Kidney epithelial cell (primary cell): ENCODE measurements around the gene CALML4. TPM values are rescaled to one million over a fixed set of nuclear protein-coding genes. Genes with fewer than 3 reads are reported as not detected.

ENCODE experiments used
- DNase-seq: peaks from one replicate; pipeline ENCODE4 v3.0.0-alpha.2; 2010; ENCODE audit warnings: low read depth
- H3K27me3 ChIP-seq: 2 replicates; pipeline ENCODE4 v1.6.0; 2011; ENCODE audit warnings: low read length; ENCODE audit not compliant: control insufficient read depth, insufficient read depth
- H3K36me3 ChIP-seq: 2 replicates; pipeline ENCODE4 v1.5.1; 2011; ENCODE audit warnings: low read length; ENCODE audit not compliant: control insufficient read depth, insufficient read depth
- H3K4me3 ChIP-seq: 2 replicates; pipeline ENCODE4 v1.5.1; 2011; ENCODE audit warnings: low read depth, mild to moderate bottlenecking, control low read depth, low read length
- CTCF ChIP-seq: IDR thresholded peaks from 2 replicates; pipeline ENCODE4 v1.5.1; 2011; ENCODE audit warnings: mild to moderate bottlenecking, moderate library complexity, low read length, control low read depth, inconsistent platforms; ENCODE audit not compliant: insufficient read depth, poor library complexity, severe bottlenecking
- total RNA-seq: library from RNA; depleted of rRNA; stranded (reverse); fragments of >200 nt; gene quantifications from 2 replicates; pipeline ENCODE4 v1.2.3, GENCODE V29; 2015

The CALML4 gene
- total RNA-seq, 1 donor from 2014 or later = 2.4 TPM

GRCh38 chr15:68201879-68202261 is 3.3 kb downstream of the CALML4 start:
- no peak for DNase-seq
- no peaks in the 10 kb centered on the region for H3K27me3 ChIP-seq
- no peak overlapping the region for H3K4me3 ChIP-seq
- H3K36me3 ChIP-seq = no peaks in the 10 kb centered on the region
- TF ChIP-seq CTCF = no peak

GRCh38 chr15:68201153-68201878 is 3.8 kb downstream of the CALML4 start:
- Histone ChIP-seq H3K36me3 (no peaks in the 10 kb centered on the region), H3K4me3 (no peak overlapping the region), H3K27me3 (no peaks in the 10 kb centered on the region)
- no peak for TF ChIP-seq CTCF
- DNase-seq = no peak

GRCh38 chr15:68200016-68200861 is 4.9 kb downstream of the CALML4 start:
- Histone ChIP-seq H3K4me3 (no peak overlapping the region), H3K36me3 (no peaks in the 10 kb centered on the region), H3K27me3 (no peaks in the 10 kb centered on the region)
- no peak for TF ChIP-seq CTCF
- no peak for DNase-seq

GRCh38 chr15:68199340-68199739 is 5.8 kb downstream of the CALML4 start:
- DNase-seq = no peak
- Histone ChIP-seq H3K4me3 (no peak overlapping the region), H3K36me3 (no peaks in the 10 kb centered on the region), H3K27me3 (no peaks in the 10 kb centered on the region)
- TF ChIP-seq CTCF = no peak

- no peak for DNase-seq
- TF ChIP-seq CTCF = no peak
- Histone ChIP-seq H3K4me3 (no peak overlapping the region), H3K27me3 (no peaks in the 10 kb centered on the region), H3K36me3 (peaks cover 1% of the 10 kb centered on the region)
These were observed 7.3 kb downstream of the CALML4 start for GRCh38 chr15:68197661-68198437.
